OCI-LY1 (cell line): ENCODE results near the gene CPNE1.

Experiments used
- EZH2 ChIP-seq: fragments of 200-600 bp; sonication (generic), shearing (Covaris generic); IDR thresholded peaks from 2 replicates; pipeline ENCODE4 v1.8.0; 2017; ENCODE audit warnings: borderline replicate concordance, mixed run types, mild to moderate bottlenecking, antibody characterized with exemption, low read length, moderate library complexity, mixed read lengths
- TF ChIP-seq, protein P1 (sequence below): fragments of 200-600 bp; sonication (generic), shearing (Covaris generic); IDR thresholded peaks from 2 replicates; pipeline ENCODE4 v1.5.1; 2017; ENCODE audit warnings: mild to moderate bottlenecking, antibody characterized with exemption, low read length, moderate library complexity, mixed read lengths

DNA sequence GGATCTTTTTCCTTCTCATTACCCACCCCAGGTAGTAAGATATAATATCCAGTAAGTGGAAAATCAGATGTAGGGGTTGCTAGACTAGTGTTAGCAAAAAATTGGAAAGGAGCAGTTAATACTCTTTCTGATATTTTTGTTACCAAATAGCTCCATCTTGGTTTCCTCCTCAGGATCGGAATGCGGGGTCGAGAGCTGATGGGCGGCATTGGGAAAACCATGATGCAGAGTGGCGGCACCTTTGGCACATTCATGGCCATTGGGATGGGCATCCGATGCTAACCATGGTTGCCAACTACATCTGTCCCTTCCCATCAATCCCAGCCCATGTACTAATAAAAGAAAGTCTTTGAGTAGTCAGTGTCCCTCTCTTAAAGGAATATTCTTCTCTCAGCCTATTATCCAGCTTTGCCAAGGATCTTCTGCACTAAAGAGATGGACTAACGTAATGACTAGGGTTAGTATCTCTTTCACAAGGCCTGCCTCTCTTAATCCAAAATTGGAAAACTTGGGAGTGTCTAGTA lies 36.0 kb upstream of the CPNE1 start:
- TF ChIP-seq, protein P1, sequence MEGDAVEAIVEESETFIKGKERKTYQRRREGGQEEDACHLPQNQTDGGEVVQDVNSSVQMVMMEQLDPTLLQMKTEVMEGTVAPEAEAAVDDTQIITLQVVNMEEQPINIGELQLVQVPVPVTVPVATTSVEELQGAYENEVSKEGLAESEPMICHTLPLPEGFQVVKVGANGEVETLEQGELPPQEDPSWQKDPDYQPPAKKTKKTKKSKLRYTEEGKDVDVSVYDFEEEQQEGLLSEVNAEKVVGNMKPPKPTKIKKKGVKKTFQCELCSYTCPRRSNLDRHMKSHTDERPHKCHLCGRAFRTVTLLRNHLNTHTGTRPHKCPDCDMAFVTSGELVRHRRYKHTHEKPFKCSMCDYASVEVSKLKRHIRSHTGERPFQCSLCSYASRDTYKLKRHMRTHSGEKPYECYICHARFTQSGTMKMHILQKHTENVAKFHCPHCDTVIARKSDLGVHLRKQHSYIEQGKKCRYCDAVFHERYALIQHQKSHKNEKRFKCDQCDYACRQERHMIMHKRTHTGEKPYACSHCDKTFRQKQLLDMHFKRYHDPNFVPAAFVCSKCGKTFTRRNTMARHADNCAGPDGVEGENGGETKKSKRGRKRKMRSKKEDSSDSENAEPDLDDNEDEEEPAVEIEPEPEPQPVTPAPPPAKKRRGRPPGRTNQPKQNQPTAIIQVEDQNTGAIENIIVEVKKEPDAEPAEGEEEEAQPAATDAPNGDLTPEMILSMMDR: no peak
- TF ChIP-seq EZH2: no peak
